Stimulated activated CD8-positive, alpha-beta memory T cell treated with anti-CD3 and anti-CD28 coated beads, Interleukin-15, amount 100 ng/mL, for 48 hours (primary cell): Measurements from ENCODE around the gene TGM5.
"Not testable (repeated sequence)": the region's sequence is repeated elsewhere in the genome, so short reads cannot be mapped to it uniquely, and the experiment has no call there.

Experiments used
- DNase-seq, 2 donors: peaks; one replicate each; pipeline ENCODE4 v3.0.0-alpha.2; 2020; ENCODE audit warnings: low read depth in 2 of 2

The TGM5 gene

GRCh38 chr15:43246261-43246774 is 20.4 kb downstream of the TGM5 start:
- no peak for DNase-seq

- DNase-seq: no peak
Measured at GRCh38 chr15:43244092-43244491, 22.6 kb downstream of the TGM5 start.

GRCh38 chr15:43243020-43243645 is 23.6 kb downstream of the TGM5 start:
- DNase-seq: no peak

- DNase-seq: no peak
Measured at GRCh38 chr15:43242616-43243015, 24.1 kb downstream of the TGM5 start.

- no peak for DNase-seq
Measured at GRCh38 chr15:43241100-43241499, 25.6 kb downstream of the TGM5 start.

- no peak for DNase-seq
Measured at GRCh38 chr15:43239732-43240491, 26.8 kb downstream of the TGM5 start.

GRCh38 chr15:43238671-43239131 is 28.0 kb downstream of the TGM5 start:
- DNase-seq: no peak

GRCh38 chr15:43237842-43238470 is 28.8 kb downstream of the TGM5 start:
- no peak for DNase-seq

- no peak for DNase-seq
Measured at GRCh38 chr15:43235536-43235935, 31.2 kb downstream of the TGM5 start.

- DNase-seq: no peak
Measured at GRCh38 chr15:43232289-43232874, 34.3 kb downstream of the TGM5 start.

GRCh38 chr15:43230640-43231115 is 36.0 kb downstream of the TGM5 start:
- no peak for DNase-seq

GRCh38 chr15:43229977-43230376 is 36.8 kb downstream of the TGM5 start:
- DNase-seq: no peak

- DNase-seq: no peak
Measured at GRCh38 chr15:43226436-43227305, 40.1 kb downstream of the TGM5 start.

GRCh38 chr15:43225950-43226255 is 40.8 kb downstream of the TGM5 start:
- not testable (repeated sequence) for DNase-seq

GRCh38 chr15:43225201-43225949 is 41.4 kb downstream of the TGM5 start:
- DNase-seq: peak in 1 of 2 donors; percentile 29

- DNase-seq: no peak
Measured at GRCh38 chr15:43221422-43221821, 45.3 kb downstream of the TGM5 start.

- DNase-seq: no peak
Measured at GRCh38 chr15:43220991-43221403, 45.7 kb downstream of the TGM5 start, which contains the start of gene EPB42. TSS of gene EPB42 (minus strand) at chr15:43221018. CDS start at chr15:43220825, 193 bp downstream.

GRCh38 chr15:43219929-43220928 is 46.5 kb downstream of the TGM5 start:
- DNase-seq: no peak
